Measurements from ENCODE around the gene CYP4V2. TPM values are rescaled to one million over a fixed set of nuclear protein-coding genes. Genes with fewer than 3 reads are reported as not detected.

The CYP4V2 gene
- total and polyA plus RNA-seq, 2 donors from 2014 or later = 29.5 to 69.8 TPM

GRCh38 chr4:186172546-186172945 lies 18.8 kb upstream of the CYP4V2 start:
- H3K9ac ChIP-seq (ENCODE audit: low read length in 3 of 3) = no peak overlapping the region
- intact Hi-C loops (cut with DNase I) = no loop called here
- TF ChIP-seq CTCF (IDR thresholded peaks at IDR 0.05; ENCODE audit: borderline replicate concordance, extremely low read depth, insufficient read depth) = no peak

GRCh38 chr4:186188107-186188506 lies 3.3 kb upstream of the CYP4V2 start:
- Histone ChIP-seq H3K9ac (ENCODE audit: low read length in 3 of 3) (no peak overlapping the region), H3K36me3 (ENCODE audit: control insufficient read depth in 2 of 3, insufficient read depth in 3 of 3, low read length in 3 of 3) (no peaks in the 10 kb centered on the region), H3K4me3 (ENCODE audit: low read length in 3 of 3) (no peak overlapping the region), H3K4me1 (ENCODE audit: control insufficient read depth in 2 of 3, insufficient read depth in 2 of 3, low read depth in 1 of 3, low read length in 3 of 3) (peaks cover 3 to 16% (median 12%) of the 10 kb centered on the region in 3 donors), H3K9me3 (ENCODE audit: control insufficient read depth in 2 of 3, insufficient read depth in 1 of 3, low read length in 3 of 3) (no peaks in the 10 kb centered on the region), H3K27ac (ENCODE audit: low read depth in 2 of 2, low read length in 2 of 2) (no peak overlapping the region), H3K27me3 (ENCODE audit: control insufficient read depth, insufficient read depth, low read length) (no peaks in the 10 kb centered on the region)
- FAIRE-seq (no peak), DNase-seq (no peak)
- intact Hi-C loops (cut with DNase I) = no loop called here
- no peak for TF ChIP-seq CTCF (IDR thresholded peaks at IDR 0.05; ENCODE audit: borderline replicate concordance, extremely low read depth, insufficient read depth)

More at GRCh38 chr4:186172546-186172945, 18.8 kb upstream of the CYP4V2 start:
- Histone ChIP-seq H3K4me1 (ENCODE audit: control insufficient read depth in 2 of 3, insufficient read depth in 2 of 3, low read depth in 1 of 3, low read length in 3 of 3) (peaks cover 0 to 6% (median 0%) of the 10 kb centered on the region in 3 donors), H3K36me3 (ENCODE audit: control insufficient read depth in 2 of 3, insufficient read depth in 3 of 3, low read length in 3 of 3) (no peaks in the 10 kb centered on the region), H3K9me3 (ENCODE audit: control insufficient read depth in 2 of 3, insufficient read depth in 1 of 3, low read length in 3 of 3) (no peaks in the 10 kb centered on the region), H3K27me3 (ENCODE audit: control insufficient read depth, insufficient read depth, low read length) (no peaks in the 10 kb centered on the region), H3K4me3 (ENCODE audit: low read length in 3 of 3) (no peak overlapping the region), H3K27ac (ENCODE audit: low read depth in 2 of 2, low read length in 2 of 2) (no peak overlapping the region)
- FAIRE-seq = no peak
- no peak for DNase-seq

- Histone ChIP-seq H3K9ac (ENCODE audit: low read length in 3 of 3) (peak overlapping the region in 1 of 3 donors; percentile 82), H3K36me3 (ENCODE audit: control insufficient read depth in 2 of 3, insufficient read depth in 3 of 3, low read length in 3 of 3) (peaks cover 0 to 4% (median 0%) of the 10 kb centered on the region in 3 donors), H3K27me3 (ENCODE audit: control insufficient read depth, insufficient read depth, low read length) (no peaks in the 10 kb centered on the region), H3K27ac (ENCODE audit: low read depth in 2 of 2, low read length in 2 of 2) (peak overlapping the region in 1 of 2 donors; percentile 28), H3K4me3 (ENCODE audit: low read length in 3 of 3) (peak overlapping the region in 1 of 3 donors; percentile 85), H3K9me3 (ENCODE audit: control insufficient read depth in 2 of 3, insufficient read depth in 1 of 3, low read length in 3 of 3) (no peaks in the 10 kb centered on the region), H3K4me1 (ENCODE audit: control insufficient read depth in 2 of 3, insufficient read depth in 2 of 3, low read depth in 1 of 3, low read length in 3 of 3) (peaks cover 3 to 17% (median 16%) of the 10 kb centered on the region in 3 donors)
- peak in 1 of 5 donors; percentile 5 for DNase-seq
- no peak for TF ChIP-seq CTCF (IDR thresholded peaks at IDR 0.05; ENCODE audit: borderline replicate concordance, extremely low read depth, insufficient read depth)
- intact Hi-C loops (cut with DNase I) = no loop called here
- FAIRE-seq = no peak
These were observed 1.7 kb upstream of the CYP4V2 start for GRCh38 chr4:186189656-186190055.

All from kidney (tissue), 14 donors.